ENCODE data around the gene SLITRK2.
A peak's percentile ranks its signal among the peaks of the same experiment; 100 is the strongest.

SLITRK2 gene

GRCh38 chrX:145817331-145818185, at the start of gene SLITRK2:
SLITRK2 (plus strand) TSS chrX:145817829; CDS start chrX:145822426, 4,597 bp downstream.
- no peaks in the 10 kb centered on the region for H3K36me3 ChIP-seq (ENCODE audit: control insufficient read depth, insufficient read depth, low read length)
- H3K9me3 ChIP-seq (ENCODE audit: control insufficient read depth, insufficient read depth, low read length) = peaks cover 18% of the 10 kb centered on the region
- peaks cover 99% of the 10 kb centered on the region for H3K27me3 ChIP-seq (ENCODE audit: control insufficient read depth, insufficient read depth, low read length)
- H3K4me1 ChIP-seq (ENCODE audit: control insufficient read depth, insufficient read depth, low read length) = 0 out of 2 replicates have a peak, but pooled peaks cover 18% of the 10 kb centered on the region
- no peak within 1 kb of the TSS for H3K27ac ChIP-seq (ENCODE audit: low read depth, low read length)
- H3K9ac ChIP-seq (ENCODE audit: low read depth, low read length) = no peak within 1 kb of the TSS
- H3K4me3 ChIP-seq (ENCODE audit: low read depth, low read length) = peak within 1 kb of the TSS; percentile 64

DNA sequence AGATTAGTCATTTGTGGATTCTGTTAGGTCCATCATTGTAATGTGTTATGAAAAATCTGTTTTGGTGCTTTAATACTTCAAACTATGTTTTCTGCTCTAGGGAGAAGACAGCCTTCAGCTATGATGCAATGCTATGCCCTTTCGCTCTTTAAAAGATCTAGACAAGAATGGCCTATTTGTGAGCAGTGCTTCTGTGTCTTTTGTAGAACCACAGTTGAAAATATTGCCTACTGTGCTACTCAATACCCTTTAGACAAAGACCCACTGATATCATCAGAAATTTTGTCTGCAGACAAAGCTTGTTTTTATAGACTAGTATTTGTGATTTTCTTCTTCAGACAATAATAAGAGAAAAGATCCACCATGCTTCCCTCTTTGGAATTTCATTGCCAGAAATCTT, 44.6 kb upstream of the SLITRK2 start:
- H3K36me3 ChIP-seq (ENCODE audit: control insufficient read depth, insufficient read depth, low read length) = no peaks in the 10 kb centered on the region
- H3K4me3 ChIP-seq (ENCODE audit: low read depth, low read length) = no peak overlapping the region
- peaks cover 42% of the 10 kb centered on the region for H3K9me3 ChIP-seq (ENCODE audit: control insufficient read depth, insufficient read depth, low read length)
- H3K9ac ChIP-seq (ENCODE audit: low read depth, low read length) = no peak overlapping the region
- no peaks in the 10 kb centered on the region for H3K4me1 ChIP-seq (ENCODE audit: control insufficient read depth, insufficient read depth, low read length)
- no peaks in the 10 kb centered on the region for H3K27me3 ChIP-seq (ENCODE audit: control insufficient read depth, insufficient read depth, low read length)
- no peak overlapping the region for H3K27ac ChIP-seq (ENCODE audit: low read depth, low read length)

- H3K4me3 ChIP-seq (ENCODE audit: low read depth, low read length) = no peak overlapping the region
- no peaks in the 10 kb centered on the region for H3K4me1 ChIP-seq (ENCODE audit: control insufficient read depth, insufficient read depth, low read length)
- no peaks in the 10 kb centered on the region for H3K36me3 ChIP-seq (ENCODE audit: control insufficient read depth, insufficient read depth, low read length)
- no peak overlapping the region for H3K27ac ChIP-seq (ENCODE audit: low read depth, low read length)
- no peak overlapping the region for H3K9ac ChIP-seq (ENCODE audit: low read depth, low read length)
- H3K27me3 ChIP-seq (ENCODE audit: control insufficient read depth, insufficient read depth, low read length) = peaks cover 5% of the 10 kb centered on the region; the same call in 1 of the 2 replicates
- H3K9me3 ChIP-seq (ENCODE audit: control insufficient read depth, insufficient read depth, low read length) = peaks cover 11% of the 10 kb centered on the region
Observed at GRCh38 chrX:145792281-145792680, 25.3 kb upstream of the SLITRK2 start.

DNA sequence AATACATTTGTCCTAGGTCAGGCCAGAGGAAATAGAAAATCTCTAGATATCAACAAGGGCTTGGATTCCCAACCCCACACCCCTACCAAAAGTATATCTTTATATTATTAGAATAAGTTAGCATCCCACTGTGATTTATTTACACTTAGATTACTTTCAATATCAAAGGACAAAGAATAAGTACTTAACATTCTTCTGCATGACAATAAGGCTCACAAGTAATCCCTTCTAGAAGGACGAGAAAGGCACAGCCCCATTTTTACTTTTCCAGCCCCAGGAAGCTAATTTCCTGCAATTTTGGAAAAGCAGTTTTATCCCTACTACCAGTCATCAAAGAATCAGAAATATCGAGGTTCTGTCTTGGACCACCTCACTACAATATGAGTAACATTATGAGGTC, 14.1 kb upstream of the SLITRK2 start:
- Histone ChIP-seq H3K9ac (ENCODE audit: low read depth, low read length) (no peak overlapping the region), H3K9me3 (ENCODE audit: control insufficient read depth, insufficient read depth, low read length) (peaks cover 18% of the 10 kb centered on the region), H3K27ac (ENCODE audit: low read depth, low read length) (peak overlapping the region; percentile 20), H3K36me3 (ENCODE audit: control insufficient read depth, insufficient read depth, low read length) (no peaks in the 10 kb centered on the region), H3K27me3 (ENCODE audit: control insufficient read depth, insufficient read depth, low read length) (peaks cover 95% of the 10 kb centered on the region), H3K4me3 (ENCODE audit: low read depth, low read length) (peak overlapping the region; percentile 30), H3K4me1 (ENCODE audit: control insufficient read depth, insufficient read depth, low read length) (peaks cover 10% of the 10 kb centered on the region)

GRCh38 chrX:145813081-145813480, 4.5 kb upstream of the SLITRK2 start:
- peaks cover 9% of the 10 kb centered on the region for H3K9me3 ChIP-seq (ENCODE audit: control insufficient read depth, insufficient read depth, low read length)
- H3K9ac ChIP-seq (ENCODE audit: low read depth, low read length) = no peak overlapping the region
- 0 out of 2 replicates have a peak, but pooled peaks cover 6% of the 10 kb centered on the region for H3K4me1 ChIP-seq (ENCODE audit: control insufficient read depth, insufficient read depth, low read length)
- no peaks in the 10 kb centered on the region for H3K36me3 ChIP-seq (ENCODE audit: control insufficient read depth, insufficient read depth, low read length)
- no peak overlapping the region for H3K4me3 ChIP-seq (ENCODE audit: low read depth, low read length)
- H3K27ac ChIP-seq (ENCODE audit: low read depth, low read length) = no peak overlapping the region
- H3K27me3 ChIP-seq (ENCODE audit: control insufficient read depth, insufficient read depth, low read length) = peaks cover 94% of the 10 kb centered on the region

GRCh38 chrX:145816601-145817315, 871 bp upstream of the SLITRK2 start:
- Histone ChIP-seq H3K9ac (ENCODE audit: low read depth, low read length) (no peak overlapping the region), H3K36me3 (ENCODE audit: control insufficient read depth, insufficient read depth, low read length) (no peaks in the 10 kb centered on the region), H3K27ac (ENCODE audit: low read depth, low read length) (no peak overlapping the region), H3K9me3 (ENCODE audit: control insufficient read depth, insufficient read depth, low read length) (peaks cover 17% of the 10 kb centered on the region), H3K27me3 (ENCODE audit: control insufficient read depth, insufficient read depth, low read length) (peaks cover 98% of the 10 kb centered on the region), H3K4me3 (ENCODE audit: low read depth, low read length) (peak overlapping the region; percentile 64), H3K4me1 (ENCODE audit: control insufficient read depth, insufficient read depth, low read length) (0 out of 2 replicates have a peak, but pooled peaks cover 15% of the 10 kb centered on the region)

DNA sequence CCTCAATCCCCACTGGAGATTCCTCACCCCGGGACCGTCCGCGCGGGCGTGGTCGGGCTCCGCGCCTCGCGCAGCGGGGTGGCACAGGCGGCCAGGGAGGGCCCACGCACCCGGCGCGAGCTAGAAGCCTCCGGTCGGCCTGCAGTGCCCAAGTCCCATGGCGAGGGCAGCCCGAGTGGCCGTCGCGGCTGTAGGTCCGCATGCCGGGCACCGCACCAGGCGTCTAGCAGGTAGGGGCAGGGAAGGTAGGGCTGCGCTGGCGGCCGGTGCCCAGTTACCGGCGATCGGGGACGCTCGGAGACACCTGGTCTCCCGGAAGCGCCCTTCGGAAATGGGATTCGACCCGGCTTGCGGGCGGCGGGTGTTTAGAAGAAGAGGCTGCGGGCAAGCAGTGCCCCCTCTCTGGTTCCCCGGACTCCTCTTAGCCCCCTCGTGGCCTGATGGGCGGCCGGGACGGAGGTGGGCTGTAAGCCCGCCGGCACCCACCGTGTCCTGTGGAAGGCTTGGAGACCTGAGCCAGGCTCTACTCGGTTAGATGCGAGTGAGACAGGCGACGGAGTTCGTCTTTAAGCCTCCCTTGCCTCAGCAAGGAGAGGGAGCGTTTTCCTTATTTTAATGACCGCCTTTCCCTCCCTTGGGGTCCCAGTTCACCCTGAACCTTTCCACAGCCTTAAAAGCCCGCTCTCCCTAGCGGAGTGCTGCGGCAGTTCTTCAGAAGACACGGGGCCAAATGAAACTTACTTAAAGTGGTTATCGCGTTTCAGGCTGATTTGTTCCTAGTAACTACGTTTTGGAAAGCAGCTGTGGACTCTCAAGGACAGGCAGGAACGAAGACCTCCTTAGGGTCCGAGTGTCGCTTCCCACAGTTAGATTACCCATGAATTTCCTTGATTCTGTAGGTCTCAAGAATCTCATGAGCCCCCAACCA, 821 bp downstream of the SLITRK2 start:
- peak overlapping the region; percentile 64 for H3K4me3 ChIP-seq (ENCODE audit: low read depth, low read length)
- H3K27ac ChIP-seq (ENCODE audit: low read depth, low read length) = no peak overlapping the region
- H3K27me3 ChIP-seq (ENCODE audit: control insufficient read depth, insufficient read depth, low read length) = peaks cover 99% of the 10 kb centered on the region
- peaks cover 17% of the 10 kb centered on the region; the same call in 1 of the 2 replicates for H3K9me3 ChIP-seq (ENCODE audit: control insufficient read depth, insufficient read depth, low read length)
- H3K4me1 ChIP-seq (ENCODE audit: control insufficient read depth, insufficient read depth, low read length) = 0 out of 2 replicates have a peak, but pooled peaks cover 19% of the 10 kb centered on the region
- H3K9ac ChIP-seq (ENCODE audit: low read depth, low read length) = no peak overlapping the region
- no peaks in the 10 kb centered on the region for H3K36me3 ChIP-seq (ENCODE audit: control insufficient read depth, insufficient read depth, low read length)

GRCh38 chrX:145820825-145821224, 3.2 kb downstream of the SLITRK2 start:
- H3K27ac ChIP-seq (ENCODE audit: low read depth, low read length) = no peak overlapping the region
- peaks cover 85% of the 10 kb centered on the region for H3K27me3 ChIP-seq (ENCODE audit: control insufficient read depth, insufficient read depth, low read length)
- 0 out of 2 replicates have a peak, but pooled peaks cover 19% of the 10 kb centered on the region for H3K4me1 ChIP-seq (ENCODE audit: control insufficient read depth, insufficient read depth, low read length)
- peaks cover 14% of the 10 kb centered on the region; the same call in 1 of the 2 replicates for H3K9me3 ChIP-seq (ENCODE audit: control insufficient read depth, insufficient read depth, low read length)
- H3K36me3 ChIP-seq (ENCODE audit: control insufficient read depth, insufficient read depth, low read length) = no peaks in the 10 kb centered on the region
- peak overlapping the region; percentile 53; the same call in 1 of the 2 replicates for H3K4me3 ChIP-seq (ENCODE audit: low read depth, low read length)
- H3K9ac ChIP-seq (ENCODE audit: low read depth, low read length) = no peak overlapping the region

DNA sequence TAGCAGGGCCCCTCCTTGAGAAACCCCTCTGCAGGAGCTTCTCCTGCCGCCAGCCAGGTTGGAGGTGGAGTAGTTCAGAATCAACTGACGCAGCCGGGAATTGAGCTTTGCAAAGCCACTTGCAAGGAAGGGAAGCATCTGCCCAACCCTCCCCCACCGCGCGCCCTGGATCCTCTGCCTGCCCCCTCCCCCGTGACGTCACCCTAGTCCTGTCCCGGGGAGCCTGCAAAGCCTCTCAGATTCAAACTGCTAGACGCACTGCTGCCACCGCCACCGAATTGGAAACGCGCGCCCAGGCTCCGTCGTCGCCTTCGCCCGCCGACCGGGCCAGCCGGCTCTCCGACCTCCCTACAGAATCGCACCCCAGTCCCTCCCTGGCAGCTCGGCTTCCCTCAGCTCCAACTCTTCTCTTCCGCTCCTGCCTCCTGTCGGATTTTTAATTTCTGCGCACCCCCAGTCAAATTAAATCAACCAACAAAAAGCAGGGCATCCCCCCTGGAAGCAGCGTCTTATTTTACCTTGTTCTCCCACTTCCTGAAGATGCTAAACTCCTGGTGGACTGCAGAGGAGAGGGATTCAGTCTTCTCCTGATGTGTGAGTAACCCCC, 3.8 kb downstream of the SLITRK2 start:
- Histone ChIP-seq H3K27me3 (ENCODE audit: control insufficient read depth, insufficient read depth, low read length) (peaks cover 80% of the 10 kb centered on the region), H3K36me3 (ENCODE audit: control insufficient read depth, insufficient read depth, low read length) (no peaks in the 10 kb centered on the region), H3K4me3 (ENCODE audit: low read depth, low read length) (peak overlapping the region; percentile 53), H3K9me3 (ENCODE audit: control insufficient read depth, insufficient read depth, low read length) (peaks cover 18% of the 10 kb centered on the region; the same call in 1 of the 2 replicates), H3K4me1 (ENCODE audit: control insufficient read depth, insufficient read depth, low read length) (0 out of 2 replicates have a peak, but pooled peaks cover 18% of the 10 kb centered on the region), H3K9ac (ENCODE audit: low read depth, low read length) (no peak overlapping the region), H3K27ac (ENCODE audit: low read depth, low read length) (no peak overlapping the region)

All from HUES48 (cell line).